Mesenchymal stem cell (in vitro differentiated cells and primary cell): ENCODE data around the gene CCDC201.
A peak's percentile ranks its signal among the peaks of the same experiment; 100 is the strongest.

Source experiments
- DNase-seq: peaks from one replicate; pipeline ENCODE4 v3.0.0-alpha.2; 2013
- H2AFZ ChIP-seq: one replicate; pipeline ENCODE4 v1.6.1; 2013; ENCODE audit warnings: low read depth, mild to moderate bottlenecking, control low read depth, inconsistent platforms, low read length, moderate library complexity
- H2AK5ac ChIP-seq: 2 replicates; pipeline ENCODE4 v1.6.1; 2013; ENCODE audit warnings: low read length, moderate library complexity, mild to moderate bottlenecking, inconsistent platforms; ENCODE audit not compliant: severe bottlenecking
- H2BK120ac ChIP-seq: one replicate; pipeline ENCODE4 v1.6.1; 2013; ENCODE audit warnings: low read depth, mild to moderate bottlenecking, inconsistent platforms, low read length, moderate library complexity
- H2BK12ac ChIP-seq, 2 experiments: one replicate each; pipeline ENCODE4 v1.6.1; 2013; ENCODE audit warnings: inconsistent platforms in 2 of 2, low read length in 2 of 2, mild to moderate bottlenecking in 2 of 2, moderate library complexity in 2 of 2, control low read depth in 1 of 2
- H2BK15ac ChIP-seq: one replicate; pipeline ENCODE4 v1.6.1; 2013; ENCODE audit warnings: mild to moderate bottlenecking, low read depth, inconsistent platforms; ENCODE audit not compliant: poor library complexity, severe bottlenecking
- H2BK5ac ChIP-seq: 2 replicates; pipeline ENCODE4 v1.6.1; 2013; ENCODE audit warnings: low read depth, mild to moderate bottlenecking, low read length, control low read depth, inconsistent platforms; ENCODE audit not compliant: poor library complexity, severe bottlenecking
- H3K14ac ChIP-seq, 2 experiments: one replicate each; pipeline ENCODE4 v1.6.1; 2013; ENCODE audit warnings: inconsistent platforms in 2 of 2, low read length in 2 of 2, control low read depth in 1 of 2, mild to moderate bottlenecking in 1 of 2, moderate library complexity in 1 of 2
- H3K18ac ChIP-seq, 2 experiments: one replicate each; pipeline ENCODE4 v1.6.1; 2013; ENCODE audit warnings: inconsistent platforms in 2 of 2, low read length in 2 of 2, control low read depth in 1 of 2, low read depth in 1 of 2, mild to moderate bottlenecking in 1 of 2
- H3K23ac ChIP-seq, 2 experiments: one replicate each; pipeline ENCODE4 v1.6.1; 2013; ENCODE audit warnings: inconsistent platforms in 2 of 2, low read length in 2 of 2, mild to moderate bottlenecking in 2 of 2, moderate library complexity in 2 of 2, control low read depth in 1 of 2
- H3K27ac ChIP-seq: 2 replicates; pipeline ENCODE4 v1.5.1; 2013; ENCODE audit warnings: mild to moderate bottlenecking, moderate library complexity, low read length, control low read depth, inconsistent platforms; ENCODE audit not compliant: poor library complexity, severe bottlenecking
- H3K27me3 ChIP-seq, 2 experiments: 2 replicates each; pipeline versions ENCODE4 v1.6.1 to v1.7.0; 2013; ENCODE audit warnings: low read length in 2 of 2, mild to moderate bottlenecking in 2 of 2, moderate library complexity in 2 of 2, control low read depth in 1 of 2, inconsistent platforms in 1 of 2; ENCODE audit not compliant: control insufficient read depth in 1 of 2, insufficient read depth in 1 of 2
- H3K36me3 ChIP-seq, 2 experiments: 2 replicates each; pipeline versions ENCODE4 v1.6.1 to v1.7.0; 2013; ENCODE audit warnings: low read length in 2 of 2, control low read depth in 1 of 2, inconsistent platforms in 1 of 2, low read depth in 1 of 2, mild to moderate bottlenecking in 1 of 2; ENCODE audit not compliant: insufficient read depth in 2 of 2, control insufficient read depth in 1 of 2
- H3K4ac ChIP-seq, 2 experiments: one replicate each; pipeline ENCODE4 v1.6.1; 2013; ENCODE audit warnings: inconsistent platforms in 2 of 2, low read length in 2 of 2, mild to moderate bottlenecking in 2 of 2, moderate library complexity in 2 of 2, control low read depth in 1 of 2, low read depth in 1 of 2
- H3K4me1 ChIP-seq: 2 replicates; pipeline ENCODE4 v1.6.1; 2013; ENCODE audit warnings: low read depth, low read length, control low read depth; ENCODE audit not compliant: control insufficient read depth, insufficient read depth
- H3K4me2 ChIP-seq: 2 replicates; pipeline ENCODE4 v1.6.1; 2013; ENCODE audit warnings: low read length, mild to moderate bottlenecking, inconsistent platforms; ENCODE audit not compliant: poor library complexity, severe bottlenecking
- H3K4me3 ChIP-seq, 2 experiments: 2 replicates each; pipeline versions ENCODE4 v1.5.1 to v1.7.0; 2013; ENCODE audit warnings: low read length in 2 of 2, mild to moderate bottlenecking in 2 of 2, control low read depth in 1 of 2, low read depth in 1 of 2; ENCODE audit not compliant: insufficient read depth in 1 of 2
- H3K79me1 ChIP-seq: replicated peaks from 2 replicates; pipeline ENCODE4 v1.6.1; 2013; ENCODE audit warnings: mild to moderate bottlenecking, control low read depth, low read length, inconsistent platforms; ENCODE audit not compliant: poor library complexity, severe bottlenecking
- H3K9ac ChIP-seq: 2 replicates; pipeline ENCODE4 v1.7.0; 2013; ENCODE audit warnings: mild to moderate bottlenecking, low read length, moderate library complexity
- H3K9me3 ChIP-seq: 2 replicates; pipeline ENCODE4 v1.7.0; 2013; ENCODE audit warnings: mild to moderate bottlenecking, low read length; ENCODE audit not compliant: control insufficient read depth
- H4K8ac ChIP-seq: one replicate; pipeline ENCODE4 v1.6.1; 2013; ENCODE audit warnings: inconsistent platforms, mild to moderate bottlenecking, low read length, moderate library complexity
- H4K91ac ChIP-seq: one replicate; pipeline ENCODE4 v1.6.1; 2013; ENCODE audit warnings: mild to moderate bottlenecking, low read length, inconsistent platforms
- WGBS: methylation state at CpG from one replicate; pipeline ENCODE4 v1.1.7; 2013; ENCODE audit warnings: mixed read lengths; 5-methylcytosine and 5-hydroxymethylcytosine counted together

The CCDC201 gene

DNA sequence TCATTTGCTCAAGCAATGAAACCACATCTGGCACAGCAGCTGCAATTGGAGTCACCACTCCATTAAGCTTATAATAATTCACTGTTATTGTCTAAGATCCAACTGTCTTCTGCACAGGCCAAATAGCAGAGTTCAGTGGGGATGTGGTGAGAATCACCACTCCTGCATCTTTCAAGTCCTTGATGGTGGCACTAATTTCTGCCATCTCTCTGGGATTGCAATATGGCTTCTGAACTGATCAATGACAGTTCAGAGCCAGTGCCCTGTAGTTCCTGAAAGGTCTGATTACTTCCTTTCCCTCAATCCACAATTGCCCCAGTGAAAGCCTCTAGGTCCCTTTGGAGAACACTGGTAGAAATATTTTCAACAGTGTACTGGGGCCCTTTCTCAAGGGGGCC, 21.8 kb upstream of the CCDC201 start:
- Histone ChIP-seq H3K27me3 (peaks cover 0 to 41% of the 10 kb centered on the region in 2 experiments), H4K91ac (no peak overlapping the region), H2BK15ac (no peak overlapping the region), H2BK120ac (no peak overlapping the region), H2BK12ac (no peak overlapping the region), H4K8ac (no peak overlapping the region), H2AK5ac (no peak overlapping the region), H3K27ac (no peak overlapping the region), H2BK5ac (no peak overlapping the region), H3K9ac (no peak overlapping the region), H3K18ac (no peak overlapping the region), H3K23ac (no peak overlapping the region), H3K79me1 (no peaks in the 10 kb centered on the region), H3K4me3 (no peak overlapping the region), H3K9me3 (no peaks in the 10 kb centered on the region), H3K4me1 (peaks cover 2% of the 10 kb centered on the region), H3K14ac (no peak overlapping the region), H3K36me3 (no peaks in the 10 kb centered on the region), H2AFZ (no peak overlapping the region), H3K4ac (no peak overlapping the region), H3K4me2 (no peak overlapping the region)
- no peak for DNase-seq

DNA sequence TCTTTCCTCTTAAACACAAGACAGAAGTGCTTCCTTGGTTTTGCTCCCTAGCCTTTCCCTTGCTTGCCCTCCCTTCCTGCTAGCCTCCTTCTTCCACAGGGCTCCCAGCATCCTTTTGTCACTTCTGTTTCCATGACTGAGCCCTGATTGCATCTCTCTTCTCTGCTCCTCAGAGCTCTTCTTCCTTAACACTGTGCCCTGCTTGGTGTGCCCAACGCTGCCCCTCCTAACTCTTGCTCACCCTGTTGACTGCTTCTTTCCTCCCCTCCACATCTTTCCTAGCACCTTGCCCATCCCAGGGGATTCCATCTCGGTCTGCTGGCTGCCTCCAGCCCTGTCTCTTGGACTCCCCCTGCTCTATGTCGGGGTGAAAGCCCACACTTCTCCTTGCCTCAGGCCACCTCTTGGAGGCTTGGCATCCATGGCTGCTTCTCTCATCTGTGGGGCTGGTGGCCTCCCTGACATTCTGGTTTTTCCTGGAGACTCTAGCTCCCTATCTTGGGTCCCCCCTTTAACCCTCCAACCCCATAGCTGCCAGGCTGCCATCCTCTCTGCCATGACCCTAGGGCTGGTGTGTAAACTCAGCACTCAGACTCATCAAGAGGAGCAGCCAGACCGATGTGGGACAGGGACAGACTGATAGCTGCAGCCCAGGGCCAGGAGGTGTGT, 21.2 kb upstream of the CCDC201 start:
- Histone ChIP-seq H3K27ac (no peak overlapping the region), H3K4me3 (no peak overlapping the region), H3K4me2 (no peak overlapping the region), H3K23ac (peak overlapping the region in 1 of 2 experiments; percentile 23), H2AK5ac (no peak overlapping the region), H2BK120ac (no peak overlapping the region), H4K8ac (no peak overlapping the region), H3K14ac (no peak overlapping the region), H2BK5ac (no peak overlapping the region), H3K18ac (no peak overlapping the region), H3K4me1 (peaks cover 3% of the 10 kb centered on the region), H4K91ac (no peak overlapping the region), H3K9me3 (no peaks in the 10 kb centered on the region), H2AFZ (no peak overlapping the region), H2BK15ac (no peak overlapping the region), H3K9ac (no peak overlapping the region), H2BK12ac (peak overlapping the region in 1 of 2 experiments; percentile 9), H3K36me3 (no peaks in the 10 kb centered on the region), H3K79me1 (no peaks in the 10 kb centered on the region), H3K27me3 (peaks cover 0 to 46% of the 10 kb centered on the region in 2 experiments), H3K4ac (no peak overlapping the region)
- WGBS = 73% methylated on average over 4 of the region's 4 CpGs
- no peak for DNase-seq

GRCh38 chr7:45893374-45893995, 20.6 kb upstream of the CCDC201 start:
- peaks cover 9% of the 10 kb centered on the region for H3K4me1 ChIP-seq
- WGBS = 96% methylated on average over 4 of the region's 5 CpGs

GRCh38 chr7:45892407-45893035, 19.6 kb upstream of the CCDC201 start:
- Histone ChIP-seq H3K4ac (no peak overlapping the region), H3K9ac (no peak overlapping the region), H3K23ac (no peak overlapping the region), H2BK5ac (no peak overlapping the region), H3K4me1 (peaks cover 14% of the 10 kb centered on the region), H3K27me3 (peaks cover 0 to 58% of the 10 kb centered on the region in 2 experiments), H3K4me2 (no peak overlapping the region), H2BK120ac (no peak overlapping the region), H2AK5ac (no peak overlapping the region), H3K4me3 (no peak overlapping the region), H3K36me3 (no peaks in the 10 kb centered on the region), H2BK15ac (no peak overlapping the region), H3K27ac (no peak overlapping the region), H2BK12ac (no peak overlapping the region), H4K91ac (no peak overlapping the region), H3K9me3 (no peaks in the 10 kb centered on the region), H3K14ac (no peak overlapping the region), H3K79me1 (no peaks in the 10 kb centered on the region), H4K8ac (no peak overlapping the region), H2AFZ (no peak overlapping the region), H3K18ac (no peak overlapping the region)
- DNase-seq = no peak
- WGBS = 82% methylated on average over 5 of the region's 6 CpGs

More at GRCh38 chr7:45893374-45893995, 20.6 kb upstream of the CCDC201 start:
- no peak overlapping the region for H3K23ac ChIP-seq
- H3K4me2 ChIP-seq = no peak overlapping the region
- DNase-seq = no peak
- no peak overlapping the region for H3K27ac ChIP-seq
- H3K79me1 ChIP-seq = no peaks in the 10 kb centered on the region
- H3K36me3 ChIP-seq = no peaks in the 10 kb centered on the region
- no peak overlapping the region for H2AK5ac ChIP-seq
- no peak overlapping the region for H4K8ac ChIP-seq
- no peak overlapping the region for H2BK5ac ChIP-seq
- no peak overlapping the region for H3K14ac ChIP-seq
- no peaks in the 10 kb centered on the region for H3K9me3 ChIP-seq
- no peak overlapping the region for H4K91ac ChIP-seq
- no peak overlapping the region for H2BK120ac ChIP-seq
- no peak overlapping the region for H3K9ac ChIP-seq
- H3K4me3 ChIP-seq = no peak overlapping the region
- no peak overlapping the region for H2AFZ ChIP-seq
- H3K18ac ChIP-seq = no peak overlapping the region
- H3K27me3 ChIP-seq = peaks cover 0 to 49% of the 10 kb centered on the region in 2 experiments
- no peak overlapping the region for H2BK15ac ChIP-seq
- H2BK12ac ChIP-seq = no peak overlapping the region
- H3K4ac ChIP-seq = no peak overlapping the region
